SK-N-SH (cell line): Measurements from ENCODE around the gene STAG2. TPM values are rescaled to one million over a fixed set of nuclear protein-coding genes. Genes with fewer than 3 reads are reported as not detected.

Source experiments
- CTCF ChIA-PET: fragments of 300-600, 350-600 bp; formaldehyde crosslinking; extraction: SDS; loops from one replicate; lab custom pipeline; 2021; lab: Yijun Ruan, JAX
- POLR2A ChIA-PET: fragments of 350-600 bp; sonication (Branson Sonifier 250); formaldehyde crosslinking; extraction: SDS; loops from one replicate; lab custom pipeline; 2020; ENCODE audit warnings: antibody characterized with exemption, inconsistent platforms; lab: Yijun Ruan, JAX
- DNase-seq: peaks from one replicate; pipeline ENCODE4 v3.0.0; 2012
- H2AFZ ChIP-seq: fragments of 200-600 bp; sonication (generic); 2 replicates; pipeline ENCODE4 v1.8.1; 2016; ENCODE audit warnings: antibody characterized with exemption, mild to moderate bottlenecking, low read depth
- H3F3A ChIP-seq: fragments of 200-600 bp; sonication (generic); replicated peaks from 2 replicates; pipeline ENCODE3; 2016; ENCODE audit warnings: antibody characterized with exemption, mild to moderate bottlenecking; ENCODE audit not compliant: insufficient read depth
- H3K27ac ChIP-seq, 2 experiments: fragments of 200-500 bp in 1 of 2; fragments of 200-600 bp in 1 of 2; sonication (Bioruptor generic) in 1 of 2; sonication (generic), shearing (Covaris generic) in 1 of 2; 2 replicates each; pipeline versions ENCODE4 v1.5.1 to v1.6.1; 2014 to 2016; ENCODE audit warnings: low read depth in 2 of 2, inconsistent platforms in 1 of 2, low read length in 1 of 2, mild to moderate bottlenecking in 1 of 2, mixed read lengths in 1 of 2
- H3K27me3 ChIP-seq: fragments of 200-600 bp; sonication (generic), shearing (Covaris generic); 2 replicates; pipeline ENCODE4 v1.6.1; 2016; ENCODE audit warnings: mixed run types; ENCODE audit not compliant: insufficient read depth
- H3K36me3 ChIP-seq, 2 experiments: fragments of 200-500 bp in 1 of 2; fragments of 200-600 bp in 1 of 2; sonication (Bioruptor generic) in 1 of 2; sonication (generic) in 1 of 2; replicated peaks in 1 of 2; 2 replicates each; pipeline versions ENCODE3 to v1.5.1; 2014 to 2016; ENCODE audit warnings: low read length in 1 of 2, mild to moderate bottlenecking in 1 of 2; ENCODE audit not compliant: insufficient read depth in 2 of 2, control insufficient read depth in 1 of 2
- H3K4me1 ChIP-seq, 2 experiments: fragments of 200-500 bp in 1 of 2; fragments of 200-600 bp in 1 of 2; sonication (Bioruptor generic) in 1 of 2; sonication (generic), shearing (Covaris generic) in 1 of 2; 2 replicates each; pipeline versions ENCODE4 v1.5.1 to v1.6.1; 2014 to 2016; ENCODE audit warnings: low read depth in 1 of 2, low read length in 1 of 2, mixed run types in 1 of 2; ENCODE audit not compliant: insufficient read depth in 2 of 2, control insufficient read depth in 1 of 2
- H3K4me2 ChIP-seq: fragments of 200-600 bp; sonication (generic), shearing (Covaris generic); 2 replicates; pipeline ENCODE4 v1.6.1; 2017; ENCODE audit warnings: mixed run types
- H3K4me3 ChIP-seq, 2 experiments: fragments of 200-500 bp in 1 of 2; fragments of 200-600 bp in 1 of 2; sonication (Bioruptor generic) in 1 of 2; sonication (generic), shearing (Covaris generic) in 1 of 2; 2 replicates each; pipeline versions ENCODE4 v1.5.1 to v1.8.1; 2014 to 2016; ENCODE audit warnings: low read depth in 2 of 2, inconsistent platforms in 1 of 2, low read length in 1 of 2, mild to moderate bottlenecking in 1 of 2, mixed read lengths in 1 of 2, moderate library complexity in 1 of 2
- H3K79me2 ChIP-seq: fragments of 200-600 bp; sonication (generic); 2 replicates; pipeline ENCODE4 v1.8.1; 2017; ENCODE audit warnings: mild to moderate bottlenecking; ENCODE audit not compliant: insufficient read depth
- H3K9ac ChIP-seq: fragments of 200-600 bp; sonication (generic); 2 replicates; pipeline ENCODE4 v1.6.1; 2017; ENCODE audit warnings: mixed run types
- H3K9me2 ChIP-seq: fragments of 200-600 bp; sonication (generic); 2 replicates; pipeline ENCODE4 v1.6.1; 2017; ENCODE audit warnings: mixed run types
- H3K9me3 ChIP-seq: fragments of 200-600 bp; sonication (generic); 2 replicates; pipeline ENCODE4 v1.6.1; 2017; ENCODE audit warnings: mixed run types, mild to moderate bottlenecking, moderate library complexity
- H4K20me1 ChIP-seq: fragments of 200-600 bp; sonication (generic); 2 replicates; pipeline ENCODE4 v1.6.1; 2017; ENCODE audit warnings: mild to moderate bottlenecking, mixed run types; ENCODE audit not compliant: insufficient read depth
- CHD2 ChIP-seq: fragments of 150-350 bp; IDR thresholded peaks from 2 replicates; pipeline ENCODE4 v1.6.1; 2018; ENCODE audit warnings: low read length; ENCODE audit not compliant: partially characterized antibody
- ELF1 ChIP-seq: IDR thresholded peaks from 2 replicates; pipeline ENCODE4 v1.4.0; 2012
- EP300 ChIP-seq, 2 experiments: IDR thresholded peaks; 2 replicates each; pipeline versions ENCODE4 v1.4.0 to v1.6.1; 2012; ENCODE audit warnings: borderline replicate concordance in 1 of 2, low read depth in 1 of 2, low read length in 1 of 2
- EZH2phosphoT487 ChIP-seq: fragments of 200-600 bp; sonication (generic); IDR thresholded peaks from 2 replicates; pipeline ENCODE4 v1.6.1; 2017; ENCODE audit warnings: low read depth, mixed run types, mild to moderate bottlenecking, antibody characterized with exemption, moderate library complexity, borderline replicate concordance
- FOXJ3 ChIP-seq: sonication (generic); formaldehyde crosslinking; IDR thresholded peaks from 2 replicates; pipeline ENCODE4 v1.5.1; 2020; ENCODE audit warnings: mild to moderate bottlenecking, missing genetic modification reagents
- GATA2 ChIP-seq: sonication (generic); formaldehyde crosslinking; IDR thresholded peaks from 2 replicates; pipeline ENCODE4 v1.5.0; 2020; ENCODE audit warnings: mild to moderate bottlenecking, missing genetic modification reagents
- JUND ChIP-seq: IDR thresholded peaks from 2 replicates; pipeline ENCODE4 v1.4.0; 2012
- MXI1 ChIP-seq: IDR thresholded peaks from 2 replicates; pipeline ENCODE4 v1.6.1; 2012; ENCODE audit warnings: mild to moderate bottlenecking, low read depth, low read length, improper control_type of control experiment
- POLR2AphosphoS5 ChIP-seq: IDR thresholded peaks from 2 replicates; pipeline ENCODE4 v1.6.1; 2012; ENCODE audit warnings: low read depth, low read length
- RAD21 ChIP-seq: IDR thresholded peaks from 2 replicates; pipeline ENCODE4 v1.6.1; 2012; ENCODE audit warnings: mild to moderate bottlenecking, low read length
- RCOR1 ChIP-seq: fragments of 150-350 bp; IDR thresholded peaks from 2 replicates; pipeline ENCODE4 v1.6.1; 2017; ENCODE audit warnings: antibody characterized with exemption, low read length
- RXRA ChIP-seq: IDR thresholded peaks from 2 replicates; pipeline ENCODE4 v1.4.0; 2012; ENCODE audit warnings: low read depth, mild to moderate bottlenecking, borderline replicate concordance
- SIN3A ChIP-seq: IDR thresholded peaks from 2 replicates; pipeline ENCODE4 v1.6.1; 2012; ENCODE audit warnings: low read depth, mild to moderate bottlenecking, low read length, moderate library complexity, borderline replicate concordance
- TCF12 ChIP-seq: IDR thresholded peaks from 2 replicates; pipeline ENCODE4 v1.4.0; 2012
- YY1 ChIP-seq: IDR thresholded peaks from 2 replicates; pipeline ENCODE4 v1.4.0; 2012; ENCODE audit warnings: low read depth, mild to moderate bottlenecking
- WGBS: methylation state at CpG from one replicate; pipeline ENCODE4 v1.1.6; 2017; ENCODE audit warnings: low lambda C conversion rate; 5-methylcytosine and 5-hydroxymethylcytosine counted together
- polyA plus RNA-seq, 3 experiments: library from polyadenylated mRNA; depleted of rRNA; stranded (reverse); fragments of >200 nt; gene quantifications; 2 replicates each; pipeline ENCODE4 v1.2.3, GENCODE V29; 2012
- TF ChIP-seq, protein P1 (sequence below): IDR thresholded peaks from 2 replicates; pipeline ENCODE4 v1.4.0; 2012; ENCODE audit warnings: low read depth, borderline replicate concordance
- TF ChIP-seq, protein P2 (sequence below): fragments of 150-350 bp; IDR thresholded peaks from 2 replicates; pipeline ENCODE4 v1.6.1; 2017; ENCODE audit warnings: antibody characterized with exemption, low read length, low read depth, borderline replicate concordance
- TF ChIP-seq, protein P3 (sequence below): IDR thresholded peaks from 2 replicates; pipeline ENCODE4 v1.4.0; 2012; ENCODE audit warnings: low read depth, borderline replicate concordance

The STAG2 gene
- polyA plus RNA-seq, 1 of the 3 experiments (the other 2 are of a cell fraction), result 11.3 TPM

DNA sequence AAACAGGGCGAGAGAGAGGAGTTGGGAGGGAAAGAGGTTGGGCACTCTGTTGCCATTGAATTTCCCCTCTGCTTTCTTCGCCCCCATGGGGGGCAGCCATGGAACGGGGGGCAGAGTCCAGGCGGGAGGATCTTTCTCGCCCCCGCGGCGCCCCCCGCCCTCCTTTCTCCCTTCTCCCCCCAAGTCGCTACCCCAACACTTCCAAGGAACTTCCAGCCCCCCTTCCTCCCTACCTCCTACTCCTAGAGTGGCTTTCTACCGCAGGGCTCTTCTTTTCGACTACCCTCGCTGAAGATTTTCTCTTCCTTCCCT lies 594 bp upstream of the STAG2 start:
- peak overlapping the region; percentile 32; the same call in 1 of the 2 replicates for H2AFZ ChIP-seq
- ChIA-PET CTCF (interaction anchor here (0.5 to 3.3 kb wide), 3 partner anchors 16 to 128 kb away, joined by 3 to 15 read pairs (median 4); no protein-coding TSS in a partner anchor), POLR2A (no interaction called here)
- no peaks in the 10 kb centered on the region for H3K9me3 ChIP-seq
- no peaks in the 10 kb centered on the region for H3K36me3 ChIP-seq
- H3K4me3 ChIP-seq, result peak overlapping the region; percentile 64 to 82
- peaks cover 27% of the 10 kb centered on the region for H4K20me1 ChIP-seq
- H3K27me3 ChIP-seq, result no peaks in the 10 kb centered on the region
- WGBS, result 5% methylated on average over 12 of the region's 13 CpGs
- peak overlapping the region; percentile 98 for H3K9ac ChIP-seq
- H3K9me2 ChIP-seq, result no peaks in the 10 kb centered on the region; the same call in 1 of the 2 replicates
- TF ChIP-seq TCF12 (no peak), FOXJ3 (CRISPR knock-in tag) (no peak), GATA2 (CRISPR knock-in tag) (no peak), YY1 (no peak), ELF1 (no peak), JUND (no peak), POLR2AphosphoS5 (no peak), EZH2phosphoT487 (no peak), EP300 (IDR thresholded peaks at IDR 0.05; ENCODE audit: borderline replicate concordance in 1 of 2, low read depth in 1 of 2, low read length in 1 of 2) (no peak), RAD21 (no peak), RCOR1 (no peak), MXI1 (no peak), RXRA (no peak), CHD2 (no peak), SIN3A (no peak)
- TF ChIP-seq, protein P1, sequence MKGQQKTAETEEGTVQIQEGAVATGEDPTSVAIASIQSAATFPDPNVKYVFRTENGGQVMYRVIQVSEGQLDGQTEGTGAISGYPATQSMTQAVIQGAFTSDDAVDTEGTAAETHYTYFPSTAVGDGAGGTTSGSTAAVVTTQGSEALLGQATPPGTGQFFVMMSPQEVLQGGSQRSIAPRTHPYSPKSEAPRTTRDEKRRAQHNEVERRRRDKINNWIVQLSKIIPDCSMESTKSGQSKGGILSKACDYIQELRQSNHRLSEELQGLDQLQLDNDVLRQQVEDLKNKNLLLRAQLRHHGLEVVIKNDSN, result no peak
- TF ChIP-seq, protein P2, sequence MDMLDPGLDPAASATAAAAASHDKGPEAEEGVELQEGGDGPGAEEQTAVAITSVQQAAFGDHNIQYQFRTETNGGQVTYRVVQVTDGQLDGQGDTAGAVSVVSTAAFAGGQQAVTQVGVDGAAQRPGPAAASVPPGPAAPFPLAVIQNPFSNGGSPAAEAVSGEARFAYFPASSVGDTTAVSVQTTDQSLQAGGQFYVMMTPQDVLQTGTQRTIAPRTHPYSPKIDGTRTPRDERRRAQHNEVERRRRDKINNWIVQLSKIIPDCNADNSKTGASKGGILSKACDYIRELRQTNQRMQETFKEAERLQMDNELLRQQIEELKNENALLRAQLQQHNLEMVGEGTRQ, result no peak
- TF ChIP-seq, protein P3, sequence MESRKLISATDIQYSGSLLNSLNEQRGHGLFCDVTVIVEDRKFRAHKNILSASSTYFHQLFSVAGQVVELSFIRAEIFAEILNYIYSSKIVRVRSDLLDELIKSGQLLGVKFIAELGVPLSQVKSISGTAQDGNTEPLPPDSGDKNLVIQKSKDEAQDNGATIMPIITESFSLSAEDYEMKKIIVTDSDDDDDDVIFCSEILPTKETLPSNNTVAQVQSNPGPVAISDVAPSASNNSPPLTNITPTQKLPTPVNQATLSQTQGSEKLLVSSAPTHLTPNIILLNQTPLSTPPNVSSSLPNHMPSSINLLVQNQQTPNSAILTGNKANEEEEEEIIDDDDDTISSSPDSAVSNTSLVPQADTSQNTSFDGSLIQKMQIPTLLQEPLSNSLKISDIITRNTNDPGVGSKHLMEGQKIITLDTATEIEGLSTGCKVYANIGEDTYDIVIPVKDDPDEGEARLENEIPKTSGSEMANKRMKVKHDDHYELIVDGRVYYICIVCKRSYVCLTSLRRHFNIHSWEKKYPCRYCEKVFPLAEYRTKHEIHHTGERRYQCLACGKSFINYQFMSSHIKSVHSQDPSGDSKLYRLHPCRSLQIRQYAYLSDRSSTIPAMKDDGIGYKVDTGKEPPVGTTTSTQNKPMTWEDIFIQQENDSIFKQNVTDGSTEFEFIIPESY, result no peak
- peak overlapping the region; percentile 90 to 96 for H3K27ac ChIP-seq
- peaks cover 21% of the 10 kb centered on the region for H3F3A ChIP-seq
- peak overlapping the region; percentile 81 for H3K4me2 ChIP-seq
- H3K79me2 ChIP-seq, result peaks cover 48% of the 10 kb centered on the region
- no peak for DNase-seq
- H3K4me1 ChIP-seq, result no peaks in the 10 kb centered on the region; a peak in 1 of 4 replicates
